HepG2 (cell line): ENCODE data around the gene CMIP. TPM values are rescaled to one million over a fixed set of nuclear protein-coding genes. Genes with fewer than 3 reads are reported as not detected.

Source experiments
- CBX5 ChIP-seq: sonication (generic); formaldehyde crosslinking; IDR thresholded peaks from 2 replicates; pipeline ENCODE4 v1.4.0; 2020; ENCODE audit warnings: missing genetic modification reagents, borderline replicate concordance
- E2F5 ChIP-seq: sonication (generic); formaldehyde crosslinking; conservative IDR thresholded peaks from 2 replicates; pipeline ENCODE4 v1.4.0; 2020; ENCODE audit warnings: missing genetic modification reagents
- JDP2 ChIP-seq: sonication (generic); formaldehyde crosslinking; IDR thresholded peaks from 2 replicates; pipeline ENCODE4 v1.8.1; 2022; ENCODE audit warnings: missing genetic modification reagents, borderline replicate concordance
- MAF1 ChIP-seq: sonication (generic); formaldehyde crosslinking; IDR thresholded peaks from 2 replicates; pipeline ENCODE4 v1.5.0; 2020; ENCODE audit warnings: missing genetic modification reagents, borderline replicate concordance
- MAZ ChIP-seq, 2 experiments: sonication (generic) in 1 of 2; formaldehyde crosslinking in 1 of 2; IDR thresholded peaks; 2 replicates each; pipeline versions ENCODE4 v1.5.0 to v1.6.1; 2012 to 2020; ENCODE audit warnings: low read depth in 2 of 2, mild to moderate bottlenecking in 2 of 2, borderline replicate concordance in 1 of 2, improper control_type of control experiment in 1 of 2, low read length in 1 of 2, missing genetic modification reagents in 1 of 2, moderate library complexity in 1 of 2
- MIXL1 ChIP-seq: IDR thresholded peaks from 2 replicates; pipeline ENCODE4 v1.6.1; 2016
- PRDM15 ChIP-seq: sonication (generic); formaldehyde crosslinking; IDR thresholded peaks from 2 replicates; pipeline ENCODE4 v1.4.0; 2020; ENCODE audit warnings: missing genetic modification reagents
- REST ChIP-seq, 2 experiments: IDR thresholded peaks; 2 replicates each; pipeline ENCODE4 v1.6.1; 2011 to 2012; ENCODE audit warnings: low read length in 2 of 2, borderline replicate concordance in 1 of 2, low read depth in 1 of 2, mild to moderate bottlenecking in 1 of 2, moderate library complexity in 1 of 2
- SCMH1 ChIP-seq: sonication (generic); formaldehyde crosslinking; IDR thresholded peaks from 2 replicates; pipeline ENCODE4 v1.9.0; 2021; ENCODE audit warnings: missing genetic modification reagents, mild to moderate bottlenecking, borderline replicate concordance
- TFDP1 ChIP-seq: IDR thresholded peaks from 2 replicates; pipeline ENCODE4 v1.6.1; 2016; ENCODE audit warnings: missing compliant biosample characterization, missing genetic modification reagents, borderline replicate concordance
- ZBTB10 ChIP-seq: sonication (generic); formaldehyde crosslinking; IDR thresholded peaks from 2 replicates; pipeline ENCODE4 v1.4.0; 2020; ENCODE audit warnings: missing genetic modification reagents, borderline replicate concordance
- ZNF597 ChIP-seq: sonication (generic); formaldehyde crosslinking; IDR thresholded peaks from 2 replicates; pipeline ENCODE4 v1.5.0; 2020; ENCODE audit warnings: missing genetic modification reagents
- ZNF766 ChIP-seq: sonication (generic); formaldehyde crosslinking; IDR thresholded peaks from 2 replicates; pipeline ENCODE4 v1.5.0; 2020; ENCODE audit warnings: missing genetic modification reagents, borderline replicate concordance
- polyA plus RNA-seq, 8 experiments: library from polyadenylated mRNA; depleted of rRNA in 3 of 8; stranded (reverse) in 7 of 8; unstranded in 1 of 8; fragments of >200 nt; fragmentation: Illumina TruSeq in 4 of 8; extraction: Trizol in 4 of 8; gene quantifications; 2 replicates each; pipeline versions ENCODE4 v1.2.1 to v1.2.3, GENCODE V29; 2011 to 2016; ENCODE audit warnings: low read depth in 4 of 8, missing spikeins in 1 of 8, mixed read lengths in 1 of 8; ENCODE audit not compliant: insufficient read depth in 1 of 8
- total RNA-seq, 5 experiments: library from RNA; depleted of rRNA; stranded (reverse); fragments of >200 nt; fragmentation: Illumina TruSeq; extraction: Trizol; gene quantifications; 2 replicates each; pipeline ENCODE4 v1.2.3, GENCODE V29; 2016; ENCODE audit warnings: low read depth in 1 of 5

The CMIP gene
- total and polyA plus RNA-seq, 2 of the 13 experiments (the other 11 are each of a cell fraction or from before 2014, with no cell fraction given) = 10.9 to 18.1 TPM

- peak; percentile 84; the same call in 1 of the 2 replicates for TF ChIP-seq ZBTB10 (CRISPR knock-in tag)
- TF ChIP-seq ZNF766 (CRISPR knock-in tag) = no peak
- no peak for TF ChIP-seq REST (IDR thresholded peaks at IDR 0.05; ENCODE audit: borderline replicate concordance in 1 of 2, low read depth in 1 of 2, low read length in 2 of 2)
- no peak for TF ChIP-seq PRDM15
- TF ChIP-seq ZNF597 (CRISPR knock-in tag) = no peak
- no peak for TF ChIP-seq E2F5 (CRISPR knock-in tag)
- TF ChIP-seq TFDP1 (CRISPR knock-in tag) = peak; percentile 36; the same call in 1 of the 2 replicates
- peak; percentile 67; the same call in 1 of the 2 replicates for TF ChIP-seq CBX5 (CRISPR knock-in tag)
- TF ChIP-seq MAF1 (CRISPR knock-in tag) = no peak
- no peak for TF ChIP-seq SCMH1 (CRISPR knock-in tag)
- peak; percentile 64; the same call in 1 of the 2 replicates for TF ChIP-seq MAZ (IDR thresholded peaks at IDR 0.05; ENCODE audit: borderline replicate concordance, low read depth, low read length)
- 0 out of 2 replicates have a peak, but pooled peaks have one; percentile 31 for TF ChIP-seq MAZ (CRISPR knock-in tag; IDR thresholded peaks at IDR 0.05; ENCODE audit: low read depth)
- no peak for TF ChIP-seq JDP2
- TF ChIP-seq MIXL1 (CRISPR knock-in tag) = no peak; the same call in none of the 2 replicates
Observed at GRCh38 chr16:81548876-81549546, 104.4 kb downstream of the CMIP start (continued).
